Right atrium auricular region (tissue), 2 donors: Measurements from ENCODE around the gene FGD3. TPM values are rescaled to one million over a fixed set of nuclear protein-coding genes. Genes with fewer than 3 reads are reported as not detected.

Experiments
- DNase-seq: peaks from one replicate; pipeline ENCODE4 v3.0.0-alpha.2; 2019; ENCODE audit warnings: low spot score
- H3K27ac ChIP-seq, 2 donors: fragments of 200-600 bp; sonication (generic); 1 replicate in 1 of 2; 2 replicates in 1 of 2; pipeline ENCODE4 v1.5.1; 2016 to 2019
- H3K27me3 ChIP-seq, 2 donors: fragments of 200-600 bp; sonication (generic); one replicate each; pipeline versions ENCODE4 v1.5.1 to v1.6.0; 2017 to 2019
- H3K36me3 ChIP-seq: fragments of 200-600 bp; sonication (generic); one replicate; pipeline ENCODE4 v1.5.1; 2016
- H3K4me1 ChIP-seq, 2 donors: fragments of 200-600 bp; sonication (generic); one replicate each; pipeline versions ENCODE4 v1.5.1 to v1.6.0; 2017 to 2019
- H3K4me3 ChIP-seq, 2 donors: fragments of 200-600 bp; sonication (generic); 1 replicate in 1 of 2; 2 replicates in 1 of 2; pipeline ENCODE4 v1.5.1; 2017 to 2019; ENCODE audit warnings: mild to moderate bottlenecking in 1 of 2, moderate library complexity in 1 of 2
- H3K9me3 ChIP-seq, 2 donors: fragments of 200-600 bp; sonication (generic); one replicate each; pipeline ENCODE4 v1.5.1; 2019
- total RNA-seq, 2 donors: library from RNA; depleted of rRNA; stranded (reverse); fragments of >200 nt; gene quantifications; one replicate each; pipeline ENCODE4 v1.1.0, GENCODE V29; 2016
- TF ChIP-seq, protein P1 (sequence below), 2 donors: fragments of 200-600 bp; sonication (generic); IDR thresholded peaks; one replicate each; pipeline ENCODE4 v1.5.1; 2019; ENCODE audit warnings: antibody characterized with exemption in 2 of 2

The FGD3 gene
- total RNA-seq, 2 donors from 2014 or later = 2.2 to 3.3 TPM

- Histone ChIP-seq H3K4me3 (no peak overlapping the region), H3K9me3 (peaks cover 0 to 6% of the 10 kb centered on the region in 2 donors), H3K27ac (no peak overlapping the region), H3K4me1 (no peaks in the 10 kb centered on the region), H3K27me3 (no peaks in the 10 kb centered on the region), H3K36me3 (no peaks in the 10 kb centered on the region)
- no peak for DNase-seq
- TF ChIP-seq, protein P1, sequence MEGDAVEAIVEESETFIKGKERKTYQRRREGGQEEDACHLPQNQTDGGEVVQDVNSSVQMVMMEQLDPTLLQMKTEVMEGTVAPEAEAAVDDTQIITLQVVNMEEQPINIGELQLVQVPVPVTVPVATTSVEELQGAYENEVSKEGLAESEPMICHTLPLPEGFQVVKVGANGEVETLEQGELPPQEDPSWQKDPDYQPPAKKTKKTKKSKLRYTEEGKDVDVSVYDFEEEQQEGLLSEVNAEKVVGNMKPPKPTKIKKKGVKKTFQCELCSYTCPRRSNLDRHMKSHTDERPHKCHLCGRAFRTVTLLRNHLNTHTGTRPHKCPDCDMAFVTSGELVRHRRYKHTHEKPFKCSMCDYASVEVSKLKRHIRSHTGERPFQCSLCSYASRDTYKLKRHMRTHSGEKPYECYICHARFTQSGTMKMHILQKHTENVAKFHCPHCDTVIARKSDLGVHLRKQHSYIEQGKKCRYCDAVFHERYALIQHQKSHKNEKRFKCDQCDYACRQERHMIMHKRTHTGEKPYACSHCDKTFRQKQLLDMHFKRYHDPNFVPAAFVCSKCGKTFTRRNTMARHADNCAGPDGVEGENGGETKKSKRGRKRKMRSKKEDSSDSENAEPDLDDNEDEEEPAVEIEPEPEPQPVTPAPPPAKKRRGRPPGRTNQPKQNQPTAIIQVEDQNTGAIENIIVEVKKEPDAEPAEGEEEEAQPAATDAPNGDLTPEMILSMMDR (IDR thresholded peaks at IDR 0.05) = no peak
Measured at GRCh38 chr9:92962303-92962649, 15.0 kb downstream of the FGD3 start.

- TF ChIP-seq, protein P1 (IDR thresholded peaks at IDR 0.05) = no peak
- H3K27ac ChIP-seq = no peak overlapping the region
Measured at GRCh38 chr9:92962846-92963245, 15.5 kb downstream of the FGD3 start.

DNA sequence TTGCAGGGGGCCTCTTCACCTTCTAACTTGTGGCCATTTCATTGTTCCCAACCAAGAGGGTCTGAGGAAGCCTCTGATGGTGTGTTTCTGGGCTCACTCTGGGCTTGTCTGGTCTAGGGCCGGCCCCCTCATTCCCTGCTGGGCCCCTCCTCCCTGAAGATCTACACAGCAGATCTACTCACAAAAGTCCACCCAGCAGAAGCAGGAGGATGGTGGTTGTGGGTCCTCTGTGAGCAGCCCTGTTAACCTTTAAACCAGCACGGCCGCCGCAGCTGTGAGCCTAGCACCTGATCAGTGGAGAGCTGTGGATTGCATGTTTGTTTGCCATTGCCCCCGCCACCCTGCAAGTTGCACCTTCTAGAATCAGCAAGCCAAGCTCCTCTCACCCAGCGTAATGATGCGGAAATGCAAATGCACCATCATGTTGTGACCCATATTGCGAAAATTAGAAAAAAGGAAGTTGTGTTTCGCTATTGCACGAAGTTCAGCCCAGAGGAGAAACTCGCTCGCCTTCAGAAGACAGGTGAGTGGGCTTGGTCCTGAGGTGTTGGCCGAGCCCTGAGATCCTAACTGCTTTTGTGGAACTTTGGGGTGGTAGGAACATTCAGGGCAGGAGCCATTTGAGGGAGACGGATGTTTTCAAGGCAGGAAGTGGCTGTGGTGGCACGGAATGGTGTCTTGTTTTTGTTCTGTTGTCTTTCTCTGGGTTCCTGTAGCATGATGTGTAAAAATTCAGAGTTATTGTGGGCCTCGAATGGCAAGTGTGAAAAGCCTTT, 16.7 kb downstream of the FGD3 start:
- peaks cover 0 to 6% of the 10 kb centered on the region in 2 donors for H3K9me3 ChIP-seq
- H3K27ac ChIP-seq = peak overlapping the region in 1 of 2 donors; percentile 35
- peak overlapping the region; percentile 14 to 28 for H3K4me3 ChIP-seq
- DNase-seq = no peak
- no peaks in the 10 kb centered on the region for H3K4me1 ChIP-seq
- no peaks in the 10 kb centered on the region for H3K27me3 ChIP-seq
- TF ChIP-seq, protein P1 (IDR thresholded peaks at IDR 0.05) = no peak
- H3K36me3 ChIP-seq = no peaks in the 10 kb centered on the region

More at GRCh38 chr9:92962846-92963245, 15.5 kb downstream of the FGD3 start:
- Histone ChIP-seq H3K4me3 (no peak overlapping the region), H3K9me3 (peaks cover 0 to 6% of the 10 kb centered on the region in 2 donors), H3K36me3 (no peaks in the 10 kb centered on the region), H3K27me3 (no peaks in the 10 kb centered on the region), H3K4me1 (no peaks in the 10 kb centered on the region)
- no peak for DNase-seq

- peak overlapping the region; percentile 14 to 28 for H3K4me3 ChIP-seq
Measured at GRCh38 chr9:92964607-92965060, 17.3 kb downstream of the FGD3 start.

GRCh38 chr9:92965061-92965758, 17.9 kb downstream of the FGD3 start:
- Histone ChIP-seq H3K9me3 (peaks cover 0 to 6% of the 10 kb centered on the region in 2 donors), H3K27me3 (no peaks in the 10 kb centered on the region), H3K4me1 (no peaks in the 10 kb centered on the region), H3K27ac (no peak overlapping the region), H3K36me3 (no peaks in the 10 kb centered on the region), H3K4me3 (peak overlapping the region; percentile 14 to 28)
- TF ChIP-seq, protein P1 (IDR thresholded peaks at IDR 0.05) = no peak
- DNase-seq = no peak

More at GRCh38 chr9:92964607-92965060, 17.3 kb downstream of the FGD3 start:
- no peaks in the 10 kb centered on the region for H3K4me1 ChIP-seq
- no peaks in the 10 kb centered on the region for H3K36me3 ChIP-seq
- H3K27ac ChIP-seq = peak overlapping the region in 1 of 2 donors; percentile 35
- no peak for DNase-seq
- no peaks in the 10 kb centered on the region for H3K27me3 ChIP-seq
- TF ChIP-seq, protein P1 (IDR thresholded peaks at IDR 0.05) = no peak
- H3K9me3 ChIP-seq = peaks cover 0 to 6% of the 10 kb centered on the region in 2 donors
